HL-60/S4 (cell line): ENCODE data around the gene ZNF692.
"Not testable (repeated sequence)": the region's sequence is repeated elsewhere in the genome, so short reads cannot be mapped to it uniquely, and the experiment has no call there.

Source experiments
- in situ Hi-C: fragments of 300-500 bp; cut with MboI; formaldehyde crosslinking; loops from 2 replicates; pipeline ENCODE4 v1.14.3; 2022; ENCODE audit warnings: low sequenced_read_pairs

Gene ZNF692

DNA sequence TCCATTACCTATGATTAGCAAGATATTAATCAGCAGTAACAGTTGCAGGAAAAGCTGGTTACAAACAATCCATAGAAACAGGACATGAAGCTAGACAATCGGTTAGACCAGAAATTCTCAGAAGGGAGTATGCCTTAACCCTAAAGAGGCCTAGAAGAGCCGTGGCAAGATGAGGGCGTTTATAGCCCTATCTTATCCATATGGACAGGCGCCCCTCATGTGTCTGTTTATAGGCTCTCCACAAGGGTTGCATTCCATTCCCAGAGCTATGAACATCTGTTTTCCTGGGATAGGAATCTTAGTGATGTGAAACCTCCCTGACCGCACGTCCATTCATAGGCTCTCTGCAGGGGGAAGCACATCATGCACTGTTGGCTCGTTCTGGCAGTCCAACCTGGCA is 23.5 kb upstream of the ZNF692 start:
- in situ Hi-C loops, result not testable (repeated sequence)

DNA sequence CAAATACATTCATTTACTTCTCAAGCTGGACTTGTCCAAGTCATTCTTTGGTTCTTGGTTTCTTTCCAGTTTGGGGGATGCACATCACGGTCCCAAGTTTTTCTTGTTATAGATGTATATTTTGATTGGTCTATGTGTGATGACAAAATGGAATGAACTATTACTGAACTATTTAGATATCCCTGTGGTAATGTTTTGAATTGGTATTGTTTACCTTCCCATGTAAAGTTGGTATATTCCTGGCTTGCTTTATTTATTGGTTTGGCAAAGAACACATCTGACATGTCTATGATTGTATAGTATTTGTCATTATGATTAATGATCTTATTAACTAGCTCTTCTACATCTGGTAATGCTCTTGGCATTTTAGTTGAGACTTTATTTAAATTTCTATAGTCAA is 22.4 kb upstream of the ZNF692 start:
- in situ Hi-C loops, result no loop called here

DNA sequence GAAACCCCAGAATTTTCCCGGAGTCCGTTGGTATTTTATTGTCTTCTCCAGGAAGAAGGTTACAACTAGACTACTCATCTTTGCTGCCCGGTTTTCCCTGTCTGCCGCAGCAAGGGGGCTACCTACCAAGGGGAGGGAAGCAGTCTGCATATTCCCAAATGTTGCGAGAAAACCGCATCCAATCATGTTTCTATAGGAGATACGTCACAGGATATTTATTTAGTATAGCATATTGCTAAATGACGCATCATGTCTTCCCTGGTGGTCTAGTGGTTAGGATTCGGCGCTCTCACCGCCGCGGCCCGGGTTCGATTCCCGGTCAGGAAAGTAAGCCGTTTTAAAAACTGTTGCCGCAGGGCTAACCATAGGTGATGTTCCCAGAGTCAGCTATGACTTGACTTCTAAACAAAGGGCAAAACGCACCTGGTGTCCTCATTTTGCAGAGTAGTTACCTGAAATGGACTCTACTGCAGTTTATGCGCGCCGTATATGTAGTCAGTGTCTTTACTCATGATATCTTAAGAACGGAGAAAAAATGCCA is 15.2 kb upstream of the ZNF692 start:
- in situ Hi-C loops, result no loop called here

DNA sequence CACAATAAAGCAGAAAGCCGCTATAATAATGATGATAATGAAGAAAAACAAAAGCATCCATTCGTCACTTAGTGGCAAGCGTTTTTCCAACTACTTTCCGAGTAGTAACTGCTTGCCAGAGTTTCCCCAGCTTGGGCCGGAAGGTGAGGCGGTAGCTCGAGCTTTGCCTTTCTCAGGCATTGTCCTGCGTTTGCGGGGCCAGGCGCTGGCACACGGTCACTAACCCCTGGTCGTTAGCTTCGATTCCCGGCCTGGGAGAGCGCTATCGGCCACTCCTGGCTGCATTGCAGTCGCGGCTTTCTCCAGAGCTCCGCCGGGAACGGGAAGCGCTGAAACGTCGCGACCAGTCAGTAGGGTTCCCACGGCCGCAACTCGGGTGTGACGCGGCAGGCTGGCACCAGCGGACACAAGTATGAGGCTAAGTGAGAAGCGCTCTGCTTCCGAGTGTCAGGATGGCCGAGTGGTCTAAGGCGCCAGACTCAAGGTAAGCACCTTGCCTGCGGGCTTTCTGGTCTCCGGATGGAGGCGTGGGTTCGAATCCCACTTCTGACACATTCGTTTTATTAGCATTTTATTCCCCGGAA is 14.6 kb upstream of the ZNF692 start:
- in situ Hi-C loops, result no loop called here

DNA sequence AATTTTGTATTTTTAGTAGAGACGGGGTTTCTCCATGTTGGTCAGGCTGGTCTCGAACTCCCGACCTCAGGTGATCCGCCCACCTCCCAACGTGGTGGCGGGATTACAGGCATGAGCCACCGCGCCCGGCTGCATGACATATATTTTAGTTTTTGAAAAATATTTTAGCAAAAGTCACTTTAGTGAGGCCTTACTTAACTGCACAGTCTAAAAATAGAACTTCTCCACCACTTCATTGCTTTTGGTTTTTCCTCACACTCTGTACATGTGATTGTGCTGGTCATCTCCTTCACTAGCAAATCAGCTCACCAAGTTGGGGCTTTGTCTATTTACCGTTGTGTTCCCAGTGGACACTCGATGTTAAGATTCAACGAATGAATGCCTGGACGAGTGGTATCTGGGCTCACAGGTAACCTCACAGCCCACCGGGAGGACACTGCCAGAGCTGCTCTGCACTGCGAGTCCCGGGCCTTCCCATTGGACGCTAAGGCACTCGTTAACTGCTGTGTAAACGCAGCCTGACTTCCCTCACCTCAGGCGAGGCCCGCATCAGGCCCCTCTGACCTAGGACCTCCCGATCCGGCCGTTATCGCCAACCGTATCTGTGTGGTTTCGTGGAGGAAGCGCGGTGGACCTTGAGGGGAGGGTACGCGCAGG is 14.0 kb upstream of the ZNF692 start:
- in situ Hi-C loops, result no loop called here

DNA sequence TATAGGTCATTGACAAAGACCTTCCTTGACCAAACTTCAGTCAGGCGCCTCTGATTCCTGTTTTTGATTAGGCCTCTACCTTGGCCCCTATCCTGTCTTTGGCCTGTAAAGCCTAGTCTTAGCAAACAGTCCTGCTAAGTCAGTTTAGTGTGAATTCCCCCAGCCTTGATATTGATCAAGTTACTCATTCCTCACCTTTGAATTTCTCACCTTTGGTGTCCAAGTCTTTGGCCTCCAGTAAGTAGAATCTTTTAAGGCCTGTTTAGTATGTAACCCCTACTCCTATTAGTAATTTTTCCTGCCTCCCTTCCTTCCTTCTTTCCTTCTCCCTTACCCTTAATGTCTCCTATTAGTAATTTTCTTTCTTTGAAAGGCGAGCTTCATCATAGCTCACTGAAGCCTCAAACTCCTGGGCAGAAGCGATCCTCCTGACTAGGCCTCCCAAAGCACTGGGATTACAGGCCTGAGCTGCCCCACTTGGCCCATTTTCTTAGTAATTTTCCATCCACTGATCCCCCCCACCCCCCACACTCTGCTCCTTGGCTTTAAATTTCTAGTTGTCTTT is 13.0 kb upstream of the ZNF692 start:
- in situ Hi-C loops, result no loop called here

DNA sequence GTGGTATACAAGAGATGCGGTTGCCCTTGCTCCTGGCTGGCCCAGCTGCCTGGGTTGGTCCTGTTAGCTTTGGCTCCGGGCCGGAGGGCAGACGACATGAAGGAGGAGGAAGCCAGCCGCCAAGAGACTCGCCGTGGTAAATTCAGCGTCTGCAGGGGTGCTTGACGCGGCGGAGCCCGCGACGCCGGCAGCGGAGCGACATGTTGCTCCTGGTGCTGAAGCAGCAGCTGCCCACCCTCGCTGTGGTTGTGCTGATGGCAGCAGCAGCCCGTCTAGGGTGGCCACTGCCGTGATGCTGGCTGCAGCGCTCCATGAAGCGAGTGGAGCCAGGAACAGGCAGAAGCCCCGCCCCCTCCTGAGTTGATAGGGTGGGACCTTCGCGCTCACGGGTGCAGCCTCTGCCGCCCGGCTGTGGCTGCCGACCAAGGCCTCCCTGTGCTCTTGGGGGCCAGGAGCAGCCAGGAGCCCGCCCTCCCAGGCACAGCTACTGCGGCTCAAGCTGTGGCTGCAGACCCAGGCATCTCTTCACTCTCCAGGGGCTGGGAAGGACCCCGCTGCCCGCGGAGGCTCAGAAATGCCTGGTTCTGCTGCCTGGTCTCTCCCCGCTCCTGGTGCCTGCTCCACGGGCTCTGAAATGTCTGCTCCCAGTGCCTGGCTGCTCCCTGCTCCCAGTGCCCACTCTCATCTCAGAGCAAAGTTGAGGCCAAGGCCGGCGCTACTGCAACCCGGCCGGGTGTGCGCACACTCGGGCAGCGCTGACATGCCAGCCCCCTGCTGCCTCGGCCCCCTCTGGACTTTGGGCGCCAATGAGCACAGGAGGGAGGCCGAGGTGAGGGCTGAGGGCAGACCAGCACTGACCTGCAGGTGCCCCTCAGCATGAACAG is 4.4 kb upstream of the ZNF692 start:
- in situ Hi-C loops, result no loop called here

DNA sequence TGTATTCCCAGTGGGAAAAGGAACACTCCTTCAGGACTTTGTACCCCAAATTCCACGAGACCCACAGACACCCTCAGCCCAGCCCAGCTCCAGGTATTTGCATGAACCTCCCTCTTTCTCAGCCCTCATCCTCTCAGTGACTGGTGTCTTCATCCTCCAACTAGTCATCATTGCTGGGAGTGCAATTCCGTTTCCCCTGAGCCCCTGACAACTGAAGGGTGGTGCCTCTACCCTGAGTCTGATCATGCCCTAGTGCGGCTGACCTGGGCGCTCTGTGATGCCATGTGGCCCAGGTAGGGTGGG is 3.8 kb upstream of the ZNF692 start:
- in situ Hi-C loops, result no loop called here

DNA sequence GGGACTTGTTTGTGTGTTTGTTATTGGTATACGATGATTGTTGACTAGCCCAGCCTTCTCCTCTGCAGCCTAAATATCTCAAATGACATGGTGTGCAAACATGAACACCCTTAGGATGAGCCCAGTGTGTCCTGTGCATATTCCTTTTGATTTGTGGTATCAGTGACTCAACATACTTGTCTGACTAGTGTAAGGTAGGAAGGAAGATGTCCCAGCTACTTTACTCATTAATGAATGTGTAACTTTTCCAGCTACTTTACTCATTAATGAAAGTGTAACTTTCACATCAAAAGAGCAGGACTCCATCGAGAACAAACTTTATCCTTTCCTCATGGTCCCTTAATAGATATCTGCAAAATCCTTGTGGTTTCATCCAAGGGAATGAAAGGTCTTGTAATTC is 2.7 kb upstream of the ZNF692 start:
- in situ Hi-C loops, result no loop called here

DNA sequence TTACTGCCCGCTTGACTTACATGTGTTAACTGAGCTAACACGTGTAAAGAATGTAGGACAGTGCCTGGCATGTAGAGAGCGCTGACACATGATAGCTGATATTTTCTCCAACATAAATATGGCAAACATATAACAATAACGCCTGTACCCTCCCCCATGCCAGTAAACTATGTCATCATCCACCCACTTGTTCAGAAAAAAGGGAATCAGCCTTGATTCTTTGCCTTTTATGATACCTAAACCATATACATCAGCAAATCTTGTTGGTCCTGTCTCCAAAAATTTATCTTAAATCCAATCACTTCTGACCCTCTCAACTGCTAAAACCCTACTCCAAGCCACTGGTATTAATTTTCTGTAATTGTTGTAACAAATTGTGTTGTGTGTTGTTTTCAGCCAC is 1.1 kb upstream of the ZNF692 start:
- in situ Hi-C loops, result no loop called here

DNA sequence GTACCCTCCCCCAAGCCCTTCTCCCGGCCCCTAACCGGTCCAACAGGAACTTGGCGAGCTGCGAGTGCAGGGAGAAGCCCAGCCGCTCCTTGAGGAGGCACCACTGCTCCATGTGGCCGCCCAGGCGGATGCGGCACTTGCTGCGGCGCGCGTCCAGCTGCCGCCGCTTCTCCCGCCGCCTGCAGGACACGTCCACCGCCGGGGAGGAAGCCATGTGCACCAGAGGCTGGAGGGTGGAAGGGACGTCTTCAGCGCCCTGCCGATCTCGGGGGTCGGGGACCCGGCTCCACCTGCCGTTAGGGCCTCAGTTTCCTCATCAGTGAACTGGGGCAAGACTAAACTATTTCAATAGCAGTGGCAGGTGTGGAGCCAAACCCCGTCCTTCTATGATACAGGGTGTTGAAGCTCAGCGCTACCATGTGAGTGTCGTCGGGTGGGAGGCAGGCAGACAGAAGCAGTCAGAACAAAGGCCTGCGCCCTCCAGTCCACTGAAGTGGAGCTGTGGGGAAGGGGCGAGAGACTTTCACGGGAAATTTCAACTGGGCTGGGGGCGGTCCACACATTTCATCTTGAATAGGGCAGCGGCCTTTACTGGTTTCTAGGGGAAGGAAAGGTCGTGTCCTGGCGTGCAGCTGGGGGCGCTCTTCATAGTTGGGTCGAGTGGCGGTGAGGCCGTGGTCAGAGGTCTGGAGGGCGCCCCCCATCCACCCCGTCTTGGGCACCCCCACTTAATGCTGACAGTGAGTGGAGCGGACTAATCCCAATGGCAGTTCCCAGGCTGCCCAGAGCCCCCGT is 592 bp downstream of the ZNF692 start:
- in situ Hi-C loops, result no loop called here

DNA sequence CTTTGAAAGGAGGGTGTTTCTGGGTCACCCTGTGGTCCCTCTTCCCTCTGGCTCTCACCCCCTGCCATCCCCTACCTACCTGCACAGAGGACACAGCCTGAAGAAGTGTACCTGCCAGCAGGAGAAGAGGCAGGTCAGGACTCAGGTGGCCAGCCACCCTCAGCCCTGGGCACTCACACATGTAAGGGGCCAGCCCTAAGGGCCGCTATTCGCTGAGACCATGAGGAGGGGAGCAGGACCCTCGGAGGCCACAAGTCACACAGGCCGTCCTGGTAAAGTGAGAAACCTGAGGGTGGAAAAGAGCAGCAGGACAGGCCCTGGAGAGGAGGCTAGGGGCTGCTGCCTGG is 1.2 kb downstream of the ZNF692 start:
- in situ Hi-C loops, result no loop called here

DNA sequence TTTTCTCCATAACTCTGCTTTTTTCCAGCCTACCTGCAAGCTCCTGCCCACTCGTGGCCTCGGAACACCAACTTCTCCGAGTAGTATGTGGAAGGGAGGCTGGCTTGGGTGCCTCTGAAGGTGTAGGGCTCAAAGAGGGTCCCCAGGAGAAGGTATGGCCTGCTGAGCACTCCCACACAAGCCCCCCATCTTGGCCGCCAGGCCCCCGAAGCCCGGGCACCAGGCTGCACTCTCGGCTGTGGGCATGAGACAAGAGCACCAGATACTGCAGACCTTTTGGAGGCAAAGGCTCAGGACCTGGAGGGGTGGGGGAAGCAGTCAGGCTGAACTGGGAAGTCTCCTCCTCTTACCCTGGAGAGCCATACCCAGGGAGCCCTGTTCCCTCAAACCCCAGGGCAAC is 1.7 kb downstream of the ZNF692 start:
- in situ Hi-C loops, result no loop called here

DNA sequence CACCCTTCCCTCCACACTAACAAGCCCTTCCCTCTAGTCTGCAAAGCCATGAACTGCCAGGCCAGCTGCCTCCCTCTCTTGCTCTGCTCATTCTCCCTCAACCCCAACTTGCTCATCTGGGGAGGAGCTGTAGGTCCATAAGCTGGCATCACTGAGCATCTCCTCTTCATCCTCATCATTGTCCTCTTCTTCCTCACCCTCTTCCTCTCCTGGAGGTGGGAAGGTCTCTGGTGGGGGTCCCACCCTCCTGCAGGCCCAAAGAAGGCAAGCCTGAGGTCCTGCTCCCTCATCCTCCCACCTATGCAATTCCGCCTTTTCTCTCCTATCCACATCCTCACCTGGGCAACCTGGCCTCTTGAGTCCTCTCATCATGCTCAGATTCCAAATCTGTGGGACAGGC is 2.7 kb downstream of the ZNF692 start:
- in situ Hi-C loops, result no loop called here

DNA sequence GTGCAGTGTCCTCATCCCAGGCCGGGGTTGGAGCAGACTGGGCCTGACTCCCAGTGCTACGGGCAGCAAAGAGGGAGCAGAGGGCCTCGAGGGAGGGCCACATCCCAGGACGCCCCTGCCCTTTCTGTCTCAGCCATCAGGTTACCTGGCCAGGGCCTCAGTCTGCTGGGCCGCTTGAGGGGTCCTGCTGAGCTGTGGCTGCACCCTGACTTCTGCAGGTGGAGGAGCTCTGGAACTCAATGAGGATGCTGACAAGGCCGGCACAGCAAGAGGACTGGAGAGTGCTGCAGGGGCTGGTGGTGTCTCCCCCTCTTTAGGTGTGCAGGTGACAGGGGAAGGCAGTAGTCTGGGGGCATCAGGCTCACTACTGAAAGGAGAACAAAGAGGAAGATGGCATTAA is 3.3 kb downstream of the ZNF692 start:
- in situ Hi-C loops, result no loop called here

DNA sequence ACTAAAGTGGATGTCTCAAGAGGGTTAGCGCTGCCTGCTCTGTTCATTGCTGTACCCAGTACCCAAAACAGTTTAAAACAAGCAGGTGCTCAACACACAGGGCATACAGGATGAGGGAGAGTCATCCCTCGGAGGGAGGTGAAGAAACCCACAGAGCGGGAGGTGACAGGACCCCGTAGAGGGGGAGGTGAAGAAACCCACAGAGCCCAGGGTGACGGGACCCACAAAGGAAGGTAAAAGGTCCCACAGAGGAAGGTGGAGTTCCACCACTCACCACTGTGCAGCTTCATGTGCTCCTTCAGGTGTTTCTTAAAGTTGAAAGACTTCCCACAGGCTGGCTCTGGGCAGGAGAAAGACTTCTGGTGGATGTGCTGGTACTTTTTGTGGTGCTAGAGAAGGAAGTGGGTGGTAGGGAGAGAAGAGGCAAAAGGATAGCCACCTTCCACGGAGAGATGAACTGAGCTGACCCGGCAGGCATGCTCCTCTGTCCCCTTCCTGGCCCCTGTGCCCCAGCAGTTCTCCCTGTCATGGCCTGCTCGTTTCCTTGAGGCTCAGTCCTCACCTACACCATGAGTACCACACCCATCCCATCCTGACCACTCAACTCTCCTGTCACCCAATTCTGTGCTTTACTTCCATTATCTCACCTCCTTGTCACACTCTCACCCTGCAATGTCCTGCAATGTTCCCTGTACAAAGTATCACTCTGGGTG is 5.1 kb downstream of the ZNF692 start:
- in situ Hi-C loops, result no loop called here

DNA sequence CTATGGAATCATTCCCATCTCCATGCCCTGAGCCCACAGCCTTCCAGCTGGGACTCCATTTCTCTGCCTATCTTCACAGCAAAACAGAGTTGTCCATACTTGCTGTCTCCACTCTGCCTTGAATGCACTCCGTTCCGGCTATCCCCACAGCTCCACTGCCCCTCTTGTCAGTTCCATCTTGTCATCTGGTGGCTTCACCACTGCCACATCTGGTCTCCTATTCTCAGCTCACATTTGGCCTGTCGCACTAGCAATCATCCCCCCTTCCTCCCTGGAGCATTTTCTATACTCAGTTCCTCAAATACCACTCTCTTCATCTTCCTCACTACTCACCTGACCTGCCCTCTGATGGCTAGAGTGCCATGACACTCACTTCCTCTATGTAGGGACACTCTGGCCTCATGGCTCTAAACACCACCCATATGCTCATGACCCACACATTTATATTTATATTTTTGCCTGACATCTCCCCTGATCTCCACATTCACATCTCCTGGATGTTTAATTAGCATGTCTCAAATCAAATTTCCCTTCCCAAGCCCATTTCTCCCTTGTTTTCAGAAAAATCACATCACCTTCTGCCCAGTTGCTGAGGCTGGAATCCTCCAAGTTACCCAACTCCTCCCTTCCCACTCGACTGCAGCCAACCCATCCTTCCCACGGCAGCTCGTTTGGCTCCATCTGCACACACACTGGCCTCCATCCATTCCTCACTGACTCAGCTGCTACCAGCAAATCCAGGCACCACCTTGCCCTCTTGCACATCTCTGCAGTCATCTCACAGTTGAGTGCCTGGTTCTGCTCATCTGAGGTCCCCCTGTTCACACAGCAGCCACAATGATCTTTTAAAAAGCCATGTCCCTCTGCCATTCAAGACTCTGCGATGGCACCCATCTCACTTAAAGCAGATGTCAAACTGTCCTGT is 6.1 kb downstream of the ZNF692 start:
- in situ Hi-C loops, result no loop called here

DNA sequence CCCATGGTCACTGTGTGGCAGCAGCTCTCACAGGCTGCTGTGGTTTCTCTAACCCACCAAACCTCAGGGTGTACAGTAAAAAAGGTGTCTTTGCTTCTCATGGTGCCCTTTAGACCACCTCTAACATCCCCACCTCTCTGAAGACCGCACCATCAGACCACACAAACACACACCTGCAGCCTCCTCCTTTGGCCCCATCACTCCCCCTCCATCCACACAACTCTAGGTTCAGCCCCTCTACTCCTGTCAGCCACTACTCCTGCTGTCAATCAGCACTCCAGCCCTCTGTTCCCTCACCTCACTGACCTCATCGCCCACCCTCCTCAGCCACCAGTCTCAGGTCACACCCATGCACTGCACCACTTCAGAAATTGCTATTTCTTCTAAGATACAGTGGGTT is 7.5 kb downstream of the ZNF692 start:
- in situ Hi-C loops, result no loop called here

DNA sequence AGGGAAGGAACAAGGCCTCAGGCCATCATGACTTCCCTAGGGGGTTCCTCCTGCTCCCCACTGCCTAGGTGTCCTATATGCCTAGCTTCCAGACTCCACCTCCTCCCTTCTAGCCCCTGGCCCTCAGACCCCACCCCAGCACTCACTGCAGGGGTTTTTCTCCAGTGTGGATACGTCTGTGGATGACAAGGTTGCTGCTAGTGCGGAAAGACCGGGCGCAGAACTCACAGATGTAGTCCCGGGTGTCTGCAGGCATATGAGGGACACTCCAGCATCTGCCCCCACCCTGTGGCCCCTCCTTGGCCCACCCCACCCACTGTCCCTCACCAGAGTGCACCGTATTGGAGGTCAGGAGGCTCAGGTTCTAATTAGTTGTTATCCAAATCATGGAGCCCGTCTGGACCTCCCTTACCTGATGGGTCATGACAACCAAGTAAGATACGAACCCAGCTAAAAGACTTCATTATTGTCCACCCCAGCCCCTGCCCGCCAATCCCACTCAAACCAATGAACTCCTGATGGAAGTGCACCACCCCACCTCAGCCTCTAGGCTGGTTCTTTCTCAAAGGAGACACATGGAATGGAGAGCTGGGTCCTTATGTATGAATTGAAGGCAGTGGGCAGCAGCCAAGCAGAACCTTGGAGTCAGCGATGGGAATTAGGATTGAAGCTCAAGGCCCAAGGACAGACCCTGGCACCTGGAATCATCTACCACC is 8.2 kb downstream of the ZNF692 start:
- in situ Hi-C loops, result no loop called here
